Nephron progenitor cell (in vitro differentiated cells): ENCODE results near the gene KCNQ4.

ENCODE experiments used
- DNase-seq: peaks from one replicate; pipeline ENCODE4 v3.0.0; 2021
- H3K27ac Mint-ChIP-seq: 2 replicates; pipeline ENCODE4 v1.8.0; 2021; ENCODE audit warnings: mild to moderate bottlenecking, moderate library complexity, mixed read lengths
- H3K27me3 Mint-ChIP-seq: 2 replicates; pipeline ENCODE4 v1.8.0; 2021; ENCODE audit warnings: mild to moderate bottlenecking, low read depth, mixed read lengths; ENCODE audit not compliant: poor library complexity
- H3K36me3 Mint-ChIP-seq: 2 replicates; pipeline ENCODE4 v1.8.0; 2021; ENCODE audit warnings: low read depth, mixed read lengths
- H3K4me1 Mint-ChIP-seq: 2 replicates; pipeline ENCODE4 v1.8.0; 2021; ENCODE audit warnings: mixed read lengths
- H3K4me3 Mint-ChIP-seq: 2 replicates; pipeline ENCODE4 v1.8.0; 2021; ENCODE audit warnings: mild to moderate bottlenecking, moderate library complexity, mixed read lengths
- H3K9me3 Mint-ChIP-seq: 2 replicates; pipeline ENCODE4 v1.8.0; 2021; ENCODE audit warnings: mild to moderate bottlenecking, moderate library complexity, mixed read lengths
- CTCF ChIP-seq: fragments of 200-600 bp; sonication (generic); IDR thresholded peaks from 2 replicates; pipeline ENCODE4 v1.5.0; 2021; ENCODE audit warnings: antibody characterized with exemption

KCNQ4 gene

GRCh38 chr1:40794048-40794447 lies 10.5 kb downstream of the KCNQ4 start:
- peaks cover 83% of the 10 kb centered on the region for H3K4me1 Mint-ChIP-seq
- no peak for DNase-seq
- peak overlapping the region; percentile 63 for H3K27ac Mint-ChIP-seq
- H3K9me3 Mint-ChIP-seq: no peaks in the 10 kb centered on the region
- TF ChIP-seq CTCF: no peak
- H3K27me3 Mint-ChIP-seq: peaks cover 9% of the 10 kb centered on the region
- no peaks in the 10 kb centered on the region for H3K36me3 Mint-ChIP-seq
- no peak overlapping the region for H3K4me3 Mint-ChIP-seq

GRCh38 chr1:40794974-40795715 lies 11.6 kb downstream of the KCNQ4 start:
- Mint-ChIP-seq H3K4me3 (no peak overlapping the region), H3K27me3 (peaks cover 6% of the 10 kb centered on the region), H3K36me3 (no peaks in the 10 kb centered on the region), H3K27ac (no peak overlapping the region), H3K9me3 (no peaks in the 10 kb centered on the region), H3K4me1 (peaks cover 83% of the 10 kb centered on the region)
- no peak for DNase-seq
- TF ChIP-seq CTCF: no peak

GRCh38 chr1:40795811-40796586 lies 12.4 kb downstream of the KCNQ4 start:
- no peak for TF ChIP-seq CTCF
- no peaks in the 10 kb centered on the region for H3K36me3 Mint-ChIP-seq
- no peaks in the 10 kb centered on the region for H3K9me3 Mint-ChIP-seq
- DNase-seq: no peak
- H3K4me3 Mint-ChIP-seq: no peak overlapping the region
- peaks cover 10% of the 10 kb centered on the region for H3K27me3 Mint-ChIP-seq
- peak overlapping the region; percentile 51 for H3K27ac Mint-ChIP-seq
- H3K4me1 Mint-ChIP-seq: peaks cover 83% of the 10 kb centered on the region

- DNase-seq: no peak
- no peaks in the 10 kb centered on the region for H3K9me3 Mint-ChIP-seq
- TF ChIP-seq CTCF: no peak
- peaks cover 83% of the 10 kb centered on the region for H3K4me1 Mint-ChIP-seq
- H3K36me3 Mint-ChIP-seq: no peaks in the 10 kb centered on the region
- H3K27ac Mint-ChIP-seq: peak overlapping the region; percentile 14
- H3K27me3 Mint-ChIP-seq: peaks cover 10% of the 10 kb centered on the region
- no peak overlapping the region for H3K4me3 Mint-ChIP-seq
Observed at GRCh38 chr1:40796939-40797667, 13.5 kb downstream of the KCNQ4 start.

- no peak for TF ChIP-seq CTCF
- Mint-ChIP-seq H3K4me3 (no peak overlapping the region), H3K4me1 (peaks cover 79% of the 10 kb centered on the region), H3K27ac (peak overlapping the region; percentile 57), H3K36me3 (no peaks in the 10 kb centered on the region), H3K9me3 (no peaks in the 10 kb centered on the region), H3K27me3 (peaks cover 10% of the 10 kb centered on the region)
- no peak for DNase-seq
Observed at GRCh38 chr1:40797668-40798010, 14.1 kb downstream of the KCNQ4 start.
